Caco-2 (cell line): ENCODE results near the gene DMC1. TPM values are rescaled to one million over a fixed set of nuclear protein-coding genes. Genes with fewer than 3 reads are reported as not detected.

Experiments used
- BruUV-seq: library from RNA; stranded (reverse); fragments of 400-500 nt; replicated peaks from 2 replicates; lab custom pipeline; 2021; lab: Mats Ljungman, UMichigan
- CTCF ChIA-PET: fragments of 300-600 bp; sonication (Branson Sonifier 250); formaldehyde crosslinking; loops from one replicate; lab custom pipeline; 2022; ENCODE audit warnings: antibody characterized with exemption; lab: Charles Lee
- POLR2A ChIA-PET: fragments of 300-600 bp; sonication (Branson Sonifier 250); formaldehyde crosslinking; loops from one replicate; lab custom pipeline; 2022; ENCODE audit warnings: antibody characterized with exemption; lab: Charles Lee
- DNase-seq, 2 experiments: peaks; one replicate each; pipeline versions ENCODE4 v3.0.0 to v3.0.0-alpha.2; 2020 to 2022
- H3K27me3 ChIP-seq: replicated peaks from 2 replicates; pipeline ENCODE4 v1.6.0; 2011; ENCODE audit warnings: low read length; ENCODE audit not compliant: control insufficient read depth, insufficient read depth
- H3K36me3 ChIP-seq: 2 replicates; pipeline ENCODE4 v1.5.1; 2011; ENCODE audit warnings: low read length; ENCODE audit not compliant: control insufficient read depth, insufficient read depth
- H3K4me1 ChIP-seq: fragments of 250-450 bp; sonication (Bioruptor Pico); 2 replicates; pipeline ENCODE4 v1.5.1; 2020; ENCODE audit warnings: mild to moderate bottlenecking
- H3K4me3 ChIP-seq: 2 replicates; pipeline ENCODE4 v1.5.1; 2011; ENCODE audit warnings: low read depth, mild to moderate bottlenecking, control low read depth, low read length
- H3K9me3 ChIP-seq: fragments of 250-450 bp; sonication (Bioruptor Pico); 2 replicates; pipeline ENCODE4 v1.5.1; 2020; ENCODE audit warnings: mild to moderate bottlenecking, moderate library complexity
- H3K27ac Mint-ChIP-seq: one replicate; pipeline ENCODE4 v1.8.0; 2022; ENCODE audit warnings: mixed read lengths; ENCODE audit not compliant: unreplicated experiment
- H3K27me3 Mint-ChIP-seq: one replicate; pipeline ENCODE4 v1.8.0; 2022; ENCODE audit warnings: mixed read lengths; ENCODE audit not compliant: insufficient read depth, unreplicated experiment
- H3K36me3 Mint-ChIP-seq: one replicate; pipeline ENCODE4 v1.8.0; 2022; ENCODE audit warnings: mild to moderate bottlenecking, mixed read lengths; ENCODE audit not compliant: insufficient read depth, unreplicated experiment
- H3K4me1 Mint-ChIP-seq: one replicate; pipeline ENCODE4 v1.8.0; 2022; ENCODE audit warnings: low read depth, mixed read lengths; ENCODE audit not compliant: unreplicated experiment
- H3K4me3 Mint-ChIP-seq: one replicate; pipeline ENCODE4 v1.8.0; 2022; ENCODE audit warnings: mild to moderate bottlenecking, moderate library complexity, mixed read lengths; ENCODE audit not compliant: unreplicated experiment
- H3K9me3 Mint-ChIP-seq: one replicate; pipeline ENCODE4 v1.8.0; 2022; ENCODE audit warnings: mixed read lengths; ENCODE audit not compliant: unreplicated experiment
- CTCF ChIP-seq, 2 experiments: fragments of 200-600 bp in 1 of 2; IDR thresholded peaks; 1 replicate in 1 of 2; 2 replicates in 1 of 2; pipeline versions ENCODE4 v1.5.1 to v1.8.0; 2011 to 2022; ENCODE audit warnings: antibody characterized with exemption in 1 of 2, control low read depth in 1 of 2, inconsistent platforms in 1 of 2, low read depth in 1 of 2, low read length in 1 of 2, mild to moderate bottlenecking in 1 of 2, moderate library complexity in 1 of 2; ENCODE audit not compliant: insufficient read depth in 1 of 2, severe bottlenecking in 1 of 2, unreplicated experiment in 1 of 2
- intact Hi-C: fragments of 100-400 bp; cut with micrococcal nuclease; formaldehyde crosslinking; loops from one replicate; pipeline ENCODE4 v1.10.0; 2022; ENCODE audit not compliant: unreplicated experiment
- total RNA-seq: library from RNA; stranded (reverse); gene quantifications from 2 replicates; pipeline ENCODE4 v1.2.3, GENCODE V29; 2022

Gene DMC1
- total RNA-seq, 1 experiment from 2014 or later = 1.1 TPM

GRCh38 chr22:38482662-38483308, 87.2 kb downstream of the DMC1 start:
- no peak for DNase-seq
- TF ChIP-seq CTCF (IDR thresholded peaks at IDR 0.05; ENCODE audit: insufficient read depth in 1 of 2, low read depth in 1 of 2, low read length in 1 of 2, severe bottlenecking in 1 of 2, unreplicated experiment in 1 of 2) = no peak
- ChIA-PET CTCF (no interaction called here), POLR2A (interaction anchor here (0.6 kb wide), 1 partner anchor 58 kb away, joined by 3 read pairs; no protein-coding TSS in a partner anchor)
- BruUV-seq = TSS peak; percentile 41
- Histone ChIP-seq H3K4me3 (no peak overlapping the region), H3K4me1 (peaks cover 3% of the 10 kb centered on the region), H3K9me3 (no peaks in the 10 kb centered on the region), H3K27me3 (no peaks in the 10 kb centered on the region), H3K36me3 (peaks cover 6% of the 10 kb centered on the region; the same call in 1 of the 2 replicates)
- Mint-ChIP-seq H3K27ac (no peak overlapping the region), H3K27me3 (no peaks in the 10 kb centered on the region), H3K9me3 (no peaks in the 10 kb centered on the region), H3K36me3 (peaks cover 81% of the 10 kb centered on the region), H3K4me3 (no peak overlapping the region), H3K4me1 (peaks cover 4% of the 10 kb centered on the region)
- intact Hi-C loops = loop anchor here (5.0 kb wide), 1 partner anchor 90 kb away; the partner anchor contains the start of gene DMC1

- no peak overlapping the region for H3K27ac Mint-ChIP-seq
Observed at GRCh38 chr22:38481871-38482332, 88.1 kb downstream of the DMC1 start.

More at GRCh38 chr22:38481871-38482332, 88.1 kb downstream of the DMC1 start:
- peaks cover 6% of the 10 kb centered on the region; the same call in 1 of the 2 replicates for H3K36me3 ChIP-seq
- DNase-seq = no peak
- no peaks in the 10 kb centered on the region for H3K9me3 Mint-ChIP-seq
- CTCF ChIA-PET = no interaction called here
- H3K4me1 ChIP-seq = peaks cover 11% of the 10 kb centered on the region
- H3K27me3 Mint-ChIP-seq = no peaks in the 10 kb centered on the region
- H3K4me3 Mint-ChIP-seq = no peak overlapping the region
- peaks cover 81% of the 10 kb centered on the region for H3K36me3 Mint-ChIP-seq
- no peaks in the 10 kb centered on the region for H3K27me3 ChIP-seq
- peaks cover 8% of the 10 kb centered on the region for H3K4me1 Mint-ChIP-seq
- POLR2A ChIA-PET = interaction anchor here (0.6 kb wide), 1 partner anchor 59 kb away, joined by 3 read pairs; no protein-coding TSS in a partner anchor
- H3K4me3 ChIP-seq = no peak overlapping the region
- TF ChIP-seq CTCF (IDR thresholded peaks at IDR 0.05; ENCODE audit: insufficient read depth in 1 of 2, low read depth in 1 of 2, low read length in 1 of 2, severe bottlenecking in 1 of 2, unreplicated experiment in 1 of 2) = no peak
- intact Hi-C loops = loop anchor here (5.0 kb wide), 1 partner anchor 90 kb away; the partner anchor contains the start of gene DMC1
- no TSS peak for BruUV-seq
- H3K9me3 ChIP-seq = no peaks in the 10 kb centered on the region
